Measurements from ENCODE around the gene POC1A.
A peak's percentile ranks its signal among the peaks of the same experiment; 100 is the strongest.

POC1A gene

GRCh38 chr3:52056521-52056967, 97.7 kb downstream of the POC1A start, which contains the start of gene DUSP7:
Gene DUSP7 (minus strand): TSS chr3:52056571. CDS start chr3:52056366, 205 bp downstream.
- Mint-ChIP-seq H3K27ac (peak within 1 kb of the TSS; percentile 95), H3K27me3 (no peaks in the 10 kb centered on the region), H3K4me1 (ENCODE audit: low read depth) (peaks cover 35% of the 10 kb centered on the region), H3K36me3 (no peaks in the 10 kb centered on the region), H3K9me3 (ENCODE audit: low read depth) (no peaks in the 10 kb centered on the region), H3K4me3 (peak within 1 kb of the TSS; percentile 94)

- Mint-ChIP-seq H3K27me3 (no peaks in the 10 kb centered on the region), H3K4me3 (peak overlapping the region; percentile 88), H3K4me1 (ENCODE audit: low read depth) (peaks cover 43% of the 10 kb centered on the region), H3K27ac (peak overlapping the region; percentile 83), H3K9me3 (ENCODE audit: low read depth) (no peaks in the 10 kb centered on the region), H3K36me3 (no peaks in the 10 kb centered on the region)
Measured at GRCh38 chr3:52055537-52056351, 98.5 kb downstream of the POC1A start.

DNA sequence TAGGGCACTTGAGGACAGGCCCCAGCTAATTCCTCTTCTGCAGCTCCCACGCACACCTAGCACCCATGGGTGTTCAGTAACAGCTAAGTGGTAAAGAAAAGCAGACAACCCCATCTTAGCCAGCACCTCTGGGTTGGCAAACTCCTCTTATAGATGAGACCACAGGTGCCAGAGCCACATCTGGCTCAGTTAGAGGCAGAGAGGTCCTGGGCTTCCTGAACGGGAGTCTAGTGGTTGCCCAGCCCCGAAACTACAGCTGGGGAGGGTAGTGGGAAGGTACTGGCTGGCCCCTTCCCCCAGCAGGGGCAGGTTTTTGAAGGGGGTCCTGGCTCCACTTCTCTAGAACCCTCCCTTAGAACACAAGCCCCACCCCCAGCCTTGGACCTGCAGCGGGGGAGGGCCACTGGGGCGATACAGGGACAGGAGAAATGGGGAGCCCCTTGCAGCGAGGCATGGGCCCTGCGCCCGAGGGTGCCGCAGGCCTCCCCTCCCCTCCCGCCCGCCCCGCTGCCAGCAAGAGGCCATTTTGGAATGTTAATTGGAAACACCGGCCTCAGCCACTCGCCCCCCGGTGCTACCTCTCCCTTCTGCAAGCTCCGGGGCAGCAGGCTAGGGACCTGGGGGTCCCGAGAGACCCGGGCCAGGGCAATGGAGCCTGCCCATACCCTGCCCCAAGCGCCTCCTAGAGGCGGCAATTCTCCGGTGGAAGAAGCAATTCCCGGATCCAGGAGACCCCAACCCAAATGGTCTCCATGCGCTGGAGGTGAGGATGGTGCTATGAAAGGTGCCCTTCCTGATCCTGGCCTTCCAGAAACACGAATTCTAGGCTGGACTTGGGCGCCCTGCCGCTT, 99.3 kb downstream of the POC1A start:
- no peaks in the 10 kb centered on the region for H3K36me3 Mint-ChIP-seq
- H3K4me3 Mint-ChIP-seq, result peak overlapping the region; percentile 88
- peaks cover 47% of the 10 kb centered on the region for H3K4me1 Mint-ChIP-seq (ENCODE audit: low read depth)
- H3K9me3 Mint-ChIP-seq (ENCODE audit: low read depth), result no peaks in the 10 kb centered on the region
- no peaks in the 10 kb centered on the region for H3K27me3 Mint-ChIP-seq
- peak overlapping the region; percentile 87 for H3K27ac Mint-ChIP-seq

DNA sequence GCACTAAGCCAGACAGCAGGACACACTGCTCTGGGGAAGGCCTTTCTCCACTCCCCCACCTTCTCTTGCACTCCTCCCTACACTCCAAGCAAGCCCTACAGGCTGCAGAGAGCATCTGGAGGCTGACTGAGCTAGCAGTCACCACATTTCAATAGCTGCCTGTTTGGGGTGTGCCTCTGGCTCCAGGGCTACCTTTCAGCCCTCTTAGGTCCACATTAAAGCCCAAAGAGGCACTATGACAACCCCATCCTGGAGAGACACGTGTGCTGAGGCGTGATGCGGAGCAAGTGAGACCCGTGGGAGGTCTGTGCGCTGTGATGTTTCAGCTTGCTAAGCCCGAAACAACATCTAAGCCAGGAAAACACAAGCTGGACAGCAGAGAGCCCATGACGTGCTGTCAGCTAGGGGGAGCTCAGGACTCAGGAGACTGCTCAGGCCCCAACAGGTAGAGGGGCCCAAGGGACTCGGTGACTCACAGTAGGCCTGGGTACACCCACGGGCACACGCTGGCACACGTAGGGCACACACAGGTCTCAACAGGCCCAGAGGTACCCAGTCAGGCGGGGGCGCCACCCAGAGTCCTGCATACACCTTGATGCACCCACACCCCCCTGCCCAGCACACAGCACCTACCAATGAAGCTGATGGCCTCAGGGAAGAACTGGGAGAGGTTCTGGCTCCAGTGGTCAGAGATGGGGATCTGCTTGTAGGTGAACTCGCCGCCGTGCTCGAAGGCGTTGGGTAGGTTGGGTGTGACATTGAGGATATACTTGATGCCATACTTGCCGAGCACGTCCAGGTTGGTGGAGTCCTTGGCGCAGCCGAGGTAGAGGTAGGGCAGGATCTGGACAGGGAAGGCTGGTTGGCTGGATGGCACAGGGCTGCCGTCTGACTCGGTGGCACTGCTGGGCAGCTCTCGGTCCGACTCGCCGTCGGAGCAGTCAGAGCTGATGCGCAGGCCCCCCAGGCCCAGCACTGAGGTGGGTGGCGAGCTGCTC, 100.6 kb downstream of the POC1A start:
- Mint-ChIP-seq H3K36me3 (no peaks in the 10 kb centered on the region), H3K27ac (peak overlapping the region; percentile 87), H3K4me1 (ENCODE audit: low read depth) (peaks cover 55% of the 10 kb centered on the region), H3K27me3 (no peaks in the 10 kb centered on the region), H3K4me3 (peak overlapping the region; percentile 88), H3K9me3 (ENCODE audit: low read depth) (no peaks in the 10 kb centered on the region)

DNA sequence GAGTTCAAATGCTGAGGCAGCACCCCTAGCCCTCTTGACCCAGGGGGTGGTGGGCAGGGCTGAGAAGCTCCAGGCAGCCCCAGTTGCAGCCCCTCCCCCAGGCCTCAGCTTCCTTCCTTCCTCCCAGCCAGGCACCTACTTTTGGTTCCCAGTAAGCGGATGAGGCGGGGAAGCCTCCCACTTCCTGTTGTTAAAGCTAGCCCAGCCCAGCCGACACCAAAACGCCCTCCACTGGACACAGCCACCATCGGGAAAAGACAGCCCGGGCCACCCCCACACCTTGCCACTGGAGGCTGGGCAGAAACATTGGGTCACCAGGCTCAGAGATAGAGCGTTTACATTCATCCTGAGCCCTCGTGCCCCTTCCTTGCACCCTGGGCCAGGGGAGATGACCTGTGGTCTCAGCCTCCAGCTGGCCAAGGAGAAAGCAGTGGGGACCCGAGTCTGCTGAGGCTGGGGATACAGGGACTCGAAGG, 101.4 kb downstream of the POC1A start:
- Mint-ChIP-seq H3K27ac (peak overlapping the region; percentile 87), H3K27me3 (no peaks in the 10 kb centered on the region), H3K4me1 (ENCODE audit: low read depth) (peaks cover 57% of the 10 kb centered on the region), H3K9me3 (ENCODE audit: low read depth) (no peaks in the 10 kb centered on the region), H3K4me3 (peak overlapping the region; percentile 88), H3K36me3 (no peaks in the 10 kb centered on the region)

- H3K27ac Mint-ChIP-seq, result peak overlapping the region; percentile 87
- H3K27me3 Mint-ChIP-seq, result no peaks in the 10 kb centered on the region
- peak overlapping the region; percentile 88 for H3K4me3 Mint-ChIP-seq
- no peaks in the 10 kb centered on the region for H3K36me3 Mint-ChIP-seq
- no peaks in the 10 kb centered on the region for H3K9me3 Mint-ChIP-seq (ENCODE audit: low read depth)
- peaks cover 53% of the 10 kb centered on the region for H3K4me1 Mint-ChIP-seq (ENCODE audit: low read depth)
Measured at GRCh38 chr3:52051444-52051843, 102.8 kb downstream of the POC1A start.

GRCh38 chr3:52050571-52050970, 103.7 kb downstream of the POC1A start:
- H3K36me3 Mint-ChIP-seq, result no peaks in the 10 kb centered on the region
- peaks cover 53% of the 10 kb centered on the region for H3K4me1 Mint-ChIP-seq (ENCODE audit: low read depth)
- H3K27me3 Mint-ChIP-seq, result no peaks in the 10 kb centered on the region
- H3K4me3 Mint-ChIP-seq, result no peak overlapping the region
- peak overlapping the region; percentile 22 for H3K27ac Mint-ChIP-seq
- no peaks in the 10 kb centered on the region for H3K9me3 Mint-ChIP-seq (ENCODE audit: low read depth)

- Mint-ChIP-seq H3K4me1 (ENCODE audit: low read depth) (peaks cover 55% of the 10 kb centered on the region), H3K36me3 (no peaks in the 10 kb centered on the region), H3K4me3 (no peak overlapping the region), H3K27ac (peak overlapping the region; percentile 64), H3K9me3 (ENCODE audit: low read depth) (no peaks in the 10 kb centered on the region), H3K27me3 (no peaks in the 10 kb centered on the region)
Measured at GRCh38 chr3:52049503-52049902, 104.7 kb downstream of the POC1A start.

DNA sequence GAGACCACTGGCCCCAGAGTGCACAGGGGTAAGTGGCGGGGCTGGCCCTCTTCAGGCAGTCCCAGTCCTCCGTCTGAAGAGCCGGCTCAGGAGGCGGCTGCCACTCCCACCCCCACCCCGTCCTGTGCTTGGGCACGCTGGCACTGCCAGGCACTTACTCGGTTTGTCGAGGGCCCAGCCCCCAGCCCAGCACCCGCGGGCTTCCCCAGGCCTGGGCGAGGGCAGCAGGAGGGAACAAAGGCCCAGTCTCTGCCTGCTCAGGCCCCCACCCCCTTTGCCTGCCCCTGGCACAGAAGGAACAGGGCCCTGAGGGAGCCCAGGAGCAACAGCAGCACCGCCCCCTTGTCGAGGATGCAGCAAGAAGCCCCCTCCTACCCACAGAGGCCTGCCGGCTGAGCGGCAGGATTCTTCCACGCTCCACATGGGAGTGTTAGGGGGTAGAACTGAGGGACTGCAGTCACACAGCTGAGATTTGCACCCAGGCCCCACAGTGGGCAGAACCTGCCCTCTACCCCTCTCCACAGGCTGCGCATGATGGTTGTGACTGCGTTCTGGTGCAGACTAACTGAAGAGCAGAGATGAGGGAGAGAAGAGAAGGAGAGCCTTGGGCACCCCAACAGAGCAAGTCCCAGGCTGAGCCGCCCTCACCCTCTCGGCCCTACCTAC, 106.8 kb downstream of the POC1A start:
- H3K27ac Mint-ChIP-seq, result no peak overlapping the region
- no peaks in the 10 kb centered on the region for H3K9me3 Mint-ChIP-seq (ENCODE audit: low read depth)
- H3K27me3 Mint-ChIP-seq, result no peaks in the 10 kb centered on the region
- no peak overlapping the region for H3K4me3 Mint-ChIP-seq
- no peaks in the 10 kb centered on the region for H3K36me3 Mint-ChIP-seq
- peaks cover 34% of the 10 kb centered on the region for H3K4me1 Mint-ChIP-seq (ENCODE audit: low read depth)

DNA sequence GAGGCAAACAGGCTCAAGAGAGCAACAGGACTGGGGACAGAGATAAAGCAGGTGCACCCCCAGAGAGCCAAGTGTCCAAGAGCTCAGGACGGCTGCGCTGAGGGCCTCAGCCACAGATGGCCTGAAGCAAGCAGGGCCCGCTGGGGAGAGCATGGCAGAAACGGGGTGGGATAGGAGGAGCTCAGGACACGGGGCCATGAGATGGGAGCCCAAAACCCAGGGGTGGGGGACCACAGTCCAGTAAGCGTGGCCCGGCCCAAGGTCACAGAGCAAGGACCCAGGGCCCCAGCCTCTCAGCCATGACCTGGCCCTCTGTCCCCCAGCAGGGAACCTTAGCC, 107.4 kb downstream of the POC1A start:
- peaks cover 33% of the 10 kb centered on the region for H3K4me1 Mint-ChIP-seq (ENCODE audit: low read depth)
- H3K27me3 Mint-ChIP-seq, result no peaks in the 10 kb centered on the region
- no peaks in the 10 kb centered on the region for H3K9me3 Mint-ChIP-seq (ENCODE audit: low read depth)
- H3K27ac Mint-ChIP-seq, result peak overlapping the region; percentile 4
- H3K4me3 Mint-ChIP-seq, result no peak overlapping the region
- H3K36me3 Mint-ChIP-seq, result no peaks in the 10 kb centered on the region

DNA sequence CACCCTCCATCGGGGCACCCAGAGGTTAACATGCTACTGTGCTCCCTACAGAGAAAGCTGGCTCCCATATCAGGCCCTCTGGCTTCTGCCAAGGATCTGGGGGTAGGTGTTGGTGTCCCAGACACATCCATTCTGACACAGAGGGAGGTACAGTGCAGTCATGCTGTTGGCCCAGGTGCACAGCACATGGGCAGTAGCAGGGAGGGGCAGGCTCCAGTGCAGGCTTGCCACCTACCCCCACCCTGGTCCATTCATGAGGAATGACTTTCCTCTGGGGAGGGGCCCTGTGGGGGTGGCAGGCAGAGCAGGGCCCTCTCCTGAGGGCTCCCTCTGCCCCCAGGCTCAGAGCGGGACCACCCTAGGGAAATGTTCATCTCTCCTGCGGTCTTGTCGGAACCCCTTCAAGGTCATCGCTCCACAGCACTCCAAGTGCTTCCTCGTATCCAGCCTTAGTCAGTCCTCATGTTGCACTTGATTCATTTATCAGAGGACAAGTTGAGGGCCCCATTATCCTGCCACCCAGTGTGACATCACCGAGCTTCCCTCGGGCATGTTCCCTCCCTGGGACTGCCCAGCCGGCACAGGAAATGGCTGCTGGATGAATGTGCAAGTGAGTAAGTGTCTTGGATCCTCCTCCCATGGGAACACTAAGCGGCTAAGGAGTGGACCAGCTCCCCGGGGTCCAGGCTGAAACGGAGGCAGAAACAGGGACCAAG, 107.9 kb downstream of the POC1A start:
- no peaks in the 10 kb centered on the region for H3K9me3 Mint-ChIP-seq (ENCODE audit: low read depth)
- H3K4me3 Mint-ChIP-seq, result no peak overlapping the region
- no peaks in the 10 kb centered on the region for H3K36me3 Mint-ChIP-seq
- H3K4me1 Mint-ChIP-seq (ENCODE audit: low read depth), result peaks cover 30% of the 10 kb centered on the region
- H3K27ac Mint-ChIP-seq, result peak overlapping the region; percentile 4
- no peaks in the 10 kb centered on the region for H3K27me3 Mint-ChIP-seq

DNA sequence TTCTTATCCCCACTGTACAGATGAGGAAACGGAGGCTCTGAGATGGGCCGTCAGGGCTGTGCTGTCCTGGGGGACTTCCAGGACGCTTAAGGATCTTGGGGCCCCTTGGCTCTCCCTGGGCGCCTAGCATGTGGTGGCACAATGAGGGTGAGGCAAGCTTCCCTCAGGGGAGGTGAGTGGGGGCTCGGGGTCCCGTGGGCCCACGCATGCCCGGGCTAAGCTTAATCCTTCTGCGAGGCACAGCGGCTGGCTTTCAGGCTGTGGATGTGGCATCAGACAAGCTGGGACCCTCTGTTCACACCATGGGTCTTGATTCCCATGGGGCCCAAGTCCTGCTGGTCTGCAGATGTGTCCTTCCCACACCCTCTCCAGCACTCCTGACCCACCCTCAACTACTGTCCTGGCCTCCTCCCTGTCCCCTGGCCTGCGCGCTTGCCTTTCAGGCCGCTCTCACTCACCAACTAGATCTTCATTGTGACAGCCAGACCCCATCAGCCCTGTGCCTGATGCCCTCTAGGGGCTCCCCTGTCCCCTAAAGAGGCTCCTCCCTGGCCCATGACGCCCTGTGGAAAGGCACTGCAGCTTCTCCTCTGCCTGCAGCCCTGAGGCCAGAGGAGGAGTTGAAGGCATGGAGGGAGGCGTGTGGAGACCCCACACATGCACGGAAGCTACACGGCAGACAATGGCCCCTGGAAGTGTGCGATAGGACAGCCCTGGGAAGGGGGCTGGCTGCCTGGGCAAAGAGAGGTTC, 109.2 kb downstream of the POC1A start:
- Mint-ChIP-seq H3K4me1 (ENCODE audit: low read depth) (peaks cover 21% of the 10 kb centered on the region), H3K27ac (no peak overlapping the region), H3K4me3 (no peak overlapping the region), H3K9me3 (ENCODE audit: low read depth) (no peaks in the 10 kb centered on the region), H3K27me3 (no peaks in the 10 kb centered on the region), H3K36me3 (no peaks in the 10 kb centered on the region)

- H3K27ac Mint-ChIP-seq, result no peak overlapping the region
- no peaks in the 10 kb centered on the region for H3K27me3 Mint-ChIP-seq
- H3K36me3 Mint-ChIP-seq, result no peaks in the 10 kb centered on the region
- H3K4me1 Mint-ChIP-seq (ENCODE audit: low read depth), result peaks cover 12% of the 10 kb centered on the region
- H3K9me3 Mint-ChIP-seq (ENCODE audit: low read depth), result no peaks in the 10 kb centered on the region
- H3K4me3 Mint-ChIP-seq, result no peak overlapping the region
Measured at GRCh38 chr3:52043750-52044149, 110.5 kb downstream of the POC1A start.
